ENCODE data around the gene RSBN1L. TPM values are rescaled to one million over a fixed set of nuclear protein-coding genes. Genes with fewer than 3 reads are reported as not detected.

The RSBN1L gene
- total RNA-seq, 4 donors from 2014 or later = 13.7 to 26.2 (median 19.8) TPM

- in situ Hi-C loops (cut with MboI; ENCODE audit: low pct_ligation_motif_present in 1 of 4, low pct_unique_long_range_greater_than_20kb in 1 of 4, low sequenced_read_pairs in 3 of 4) = no loop called here
- Histone ChIP-seq H3K9me3 (no peaks in the 10 kb centered on the region), H3K4me1 (peaks cover 0 to 8% (median 0%) of the 10 kb centered on the region in 4 donors), H3K27ac (no peak overlapping the region), H3K27me3 (no peaks in the 10 kb centered on the region), H3K36me3 (no peaks in the 10 kb centered on the region), H3K4me3 (no peak overlapping the region)
- no peak for TF ChIP-seq EP300 (IDR thresholded peaks at IDR 0.05; ENCODE audit: low read depth)
- no peak for TF ChIP-seq POLR2AphosphoS5 (IDR thresholded peaks at IDR 0.05)
- no peak for DNase-seq
- 63 to 92% methylated on average over 2 to 6 of the region's 6 CpGs for WGBS, 2 donors (ENCODE audit: low coverage in 1 of 2)
- intact Hi-C loops (cut with DNase I; ENCODE audit: low total_unique reads) = no loop called here
Observed at GRCh38 chr7:77746164-77746823, 50.0 kb downstream of the RSBN1L start.

DNA sequence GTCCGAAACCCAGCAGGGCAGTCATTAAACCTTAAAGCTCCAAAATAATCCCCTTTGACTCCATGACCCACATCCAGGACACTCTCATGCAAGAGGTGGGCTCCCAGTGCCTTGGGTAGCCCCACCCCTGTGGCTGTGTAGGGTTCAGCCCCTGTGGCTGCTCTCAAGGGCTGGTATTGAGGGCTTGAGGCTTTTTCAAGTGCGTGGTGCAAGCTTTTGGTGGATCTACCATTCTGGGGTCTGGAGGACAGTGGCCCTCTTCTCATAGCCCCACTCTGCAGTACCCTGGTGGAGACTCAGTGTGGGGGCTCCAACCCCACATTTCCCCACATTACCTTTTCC is 50.5 kb downstream of the RSBN1L start:
- Histone ChIP-seq H3K27me3 (no peaks in the 10 kb centered on the region), H3K4me1 (peaks cover 0 to 8% (median 0%) of the 10 kb centered on the region in 4 donors), H3K4me3 (no peak overlapping the region), H3K9me3 (no peaks in the 10 kb centered on the region), H3K27ac (no peak overlapping the region), H3K36me3 (no peaks in the 10 kb centered on the region)
- TF ChIP-seq EP300 (IDR thresholded peaks at IDR 0.05; ENCODE audit: low read depth) = no peak
- no peak for TF ChIP-seq POLR2A (IDR thresholded peaks at IDR 0.05)
- no peak for TF ChIP-seq POLR2AphosphoS5 (IDR thresholded peaks at IDR 0.05)
- no peak for TF ChIP-seq CTCF (IDR thresholded peaks at IDR 0.05)
- WGBS, 2 donors (ENCODE audit: low coverage in 1 of 2) = 98 to 100% methylated on average over 1 to 2 of the region's 2 CpGs
- intact Hi-C loops (cut with DNase I; ENCODE audit: low total_unique reads) (no loop called here), in situ Hi-C loops (cut with MboI; ENCODE audit: low pct_ligation_motif_present in 1 of 4, low pct_unique_long_range_greater_than_20kb in 1 of 4, low sequenced_read_pairs in 3 of 4) (no loop called here)
- DNase-seq = no peak

DNA sequence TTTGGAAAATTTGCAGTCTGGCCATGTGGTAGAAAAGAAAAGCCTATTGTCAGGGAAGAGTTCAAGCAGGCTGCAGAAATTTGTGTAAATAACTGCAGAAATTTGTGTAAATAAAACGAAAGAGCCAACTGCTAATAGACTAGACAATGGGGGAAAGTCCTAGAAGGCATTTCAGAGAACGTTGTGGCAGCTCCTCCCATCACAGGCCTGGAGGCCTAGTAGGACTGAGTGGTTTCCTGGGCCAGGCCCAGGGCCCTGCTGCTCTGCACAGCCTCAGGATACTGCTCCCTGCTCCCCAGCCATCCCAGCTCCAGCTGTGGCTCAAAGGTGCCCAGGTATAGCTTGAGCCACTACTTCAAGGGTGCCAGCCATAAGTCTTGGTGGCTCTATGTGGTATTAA is 50.9 kb downstream of the RSBN1L start:
- in situ Hi-C loops (cut with MboI; ENCODE audit: low pct_ligation_motif_present in 1 of 4, low pct_unique_long_range_greater_than_20kb in 1 of 4, low sequenced_read_pairs in 3 of 4) (no loop called here), intact Hi-C loops (cut with DNase I; ENCODE audit: low total_unique reads) (no loop called here)
- TF ChIP-seq POLR2A (IDR thresholded peaks at IDR 0.05) (no peak), POLR2AphosphoS5 (IDR thresholded peaks at IDR 0.05) (no peak), CTCF (IDR thresholded peaks at IDR 0.05) (no peak), EP300 (IDR thresholded peaks at IDR 0.05; ENCODE audit: low read depth) (no peak)
- H3K27me3 ChIP-seq = no peaks in the 10 kb centered on the region
- 0 to 69% methylated on average over 1 to 2 of the region's 2 CpGs for WGBS, 2 donors (ENCODE audit: low coverage in 1 of 2)
- DNase-seq = no peak
- H3K27ac ChIP-seq = no peak overlapping the region
- no peaks in the 10 kb centered on the region for H3K36me3 ChIP-seq
- peaks cover 0 to 8% (median under 1%) of the 10 kb centered on the region in 4 donors for H3K4me1 ChIP-seq
- H3K9me3 ChIP-seq = no peaks in the 10 kb centered on the region
- H3K4me3 ChIP-seq = no peak overlapping the region

DNA sequence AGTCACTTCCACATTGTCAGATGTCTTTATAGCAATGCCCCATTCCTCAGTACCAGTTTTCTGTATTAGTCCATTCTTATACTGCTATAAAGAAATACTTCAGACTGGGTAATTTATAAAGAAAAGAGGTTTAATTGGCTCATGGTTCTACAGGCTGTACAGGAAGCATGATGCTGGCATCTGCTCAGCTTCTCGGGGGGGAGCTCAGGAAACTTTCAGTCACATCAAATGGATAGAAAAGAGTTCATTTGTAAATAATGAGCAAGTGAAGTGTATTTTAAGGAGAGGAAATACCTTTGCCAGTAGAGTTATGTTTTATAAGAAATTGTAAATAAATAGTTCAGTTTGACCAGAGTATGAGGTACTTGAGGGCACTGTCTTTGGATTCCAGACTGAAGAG is 51.5 kb downstream of the RSBN1L start:
- intact Hi-C loops (cut with DNase I; ENCODE audit: low total_unique reads) (no loop called here), in situ Hi-C loops (cut with MboI; ENCODE audit: low pct_ligation_motif_present in 1 of 4, low pct_unique_long_range_greater_than_20kb in 1 of 4, low sequenced_read_pairs in 3 of 4) (no loop called here)
- peaks cover 0 to 8% (median 4%) of the 10 kb centered on the region in 4 donors for H3K4me1 ChIP-seq
- no peaks in the 10 kb centered on the region for H3K27me3 ChIP-seq
- H3K9me3 ChIP-seq = no peaks in the 10 kb centered on the region
- H3K27ac ChIP-seq = no peak overlapping the region
- no peak for DNase-seq
- WGBS, 2 donors (ENCODE audit: low coverage in 1 of 2) = 80% methylated on average over 1 of the region's 1 CpG; no CpG with 5 or more reads in 1 of the 2 donors
- TF ChIP-seq POLR2AphosphoS5 (IDR thresholded peaks at IDR 0.05) = no peak
- TF ChIP-seq POLR2A (IDR thresholded peaks at IDR 0.05) = no peak
- TF ChIP-seq EP300 (IDR thresholded peaks at IDR 0.05; ENCODE audit: low read depth) = no peak
- no peak overlapping the region for H3K4me3 ChIP-seq
- H3K36me3 ChIP-seq = no peaks in the 10 kb centered on the region

GRCh38 chr7:77752016-77752415 is 55.8 kb downstream of the RSBN1L start:
- intact Hi-C loops (cut with DNase I; ENCODE audit: low total_unique reads) (no loop called here), in situ Hi-C loops (cut with MboI; ENCODE audit: low pct_ligation_motif_present in 1 of 4, low pct_unique_long_range_greater_than_20kb in 1 of 4, low sequenced_read_pairs in 3 of 4) (loop anchor here in 3 of 4 donors (10.0 kb wide), 2 partner anchors 87 to 97 kb away; no protein-coding TSS in a partner anchor)

More at GRCh38 chr7:77752016-77752415, 55.8 kb downstream of the RSBN1L start:
- Histone ChIP-seq H3K27me3 (no peaks in the 10 kb centered on the region), H3K4me3 (no peak overlapping the region), H3K9me3 (no peaks in the 10 kb centered on the region), H3K36me3 (no peaks in the 10 kb centered on the region), H3K27ac (no peak overlapping the region), H3K4me1 (peaks cover 0 to 9% (median 8%) of the 10 kb centered on the region in 4 donors)
- DNase-seq = no peak
- 72 to 83% methylated on average over 1 to 2 of the region's 2 CpGs for WGBS, 2 donors (ENCODE audit: low coverage in 1 of 2)
- TF ChIP-seq POLR2A (IDR thresholded peaks at IDR 0.05) = no peak
- TF ChIP-seq POLR2AphosphoS5 (IDR thresholded peaks at IDR 0.05) = no peak
- TF ChIP-seq EP300 (IDR thresholded peaks at IDR 0.05; ENCODE audit: low read depth) = no peak
- no peak for TF ChIP-seq CTCF (IDR thresholded peaks at IDR 0.05)

All from transverse colon (tissue), 4 donors.